GM18526 (cell line): Measurements from ENCODE around the gene ANKRD22.

Experiments
- POLR2A ChIP-seq: IDR thresholded peaks from 3 replicates; pipeline ENCODE4 v1.6.1; 2011; ENCODE audit not compliant: insufficient read length; ENCODE audit errors: extremely low read depth

Gene ANKRD22

GRCh38 chr10:88794731-88795130 is 56.9 kb downstream of the ANKRD22 start:
- no peak for TF ChIP-seq POLR2A

GRCh38 chr10:88793712-88794299 is 57.8 kb downstream of the ANKRD22 start:
- no peak for TF ChIP-seq POLR2A

DNA sequence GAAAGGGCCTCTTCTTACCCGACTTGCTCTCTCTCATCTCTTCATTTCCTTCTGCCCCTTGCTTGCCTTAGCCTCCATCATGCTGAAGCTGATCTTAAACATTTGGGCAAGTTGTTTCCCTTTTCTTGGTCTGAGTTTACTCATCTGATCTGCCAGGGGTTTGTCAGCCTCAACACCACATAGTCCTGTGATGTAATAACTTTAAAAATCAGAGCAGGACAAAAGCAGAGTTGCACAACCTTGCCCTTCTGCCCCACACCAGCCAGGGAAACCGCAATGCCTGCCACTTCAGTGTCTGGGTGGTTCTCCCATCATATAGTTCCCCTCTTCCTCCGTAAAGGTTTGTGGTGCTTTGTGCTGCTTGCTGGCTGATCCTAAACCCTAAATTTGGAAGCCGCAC is 59.0 kb downstream of the ANKRD22 start:
- TF ChIP-seq POLR2A, result no peak

DNA sequence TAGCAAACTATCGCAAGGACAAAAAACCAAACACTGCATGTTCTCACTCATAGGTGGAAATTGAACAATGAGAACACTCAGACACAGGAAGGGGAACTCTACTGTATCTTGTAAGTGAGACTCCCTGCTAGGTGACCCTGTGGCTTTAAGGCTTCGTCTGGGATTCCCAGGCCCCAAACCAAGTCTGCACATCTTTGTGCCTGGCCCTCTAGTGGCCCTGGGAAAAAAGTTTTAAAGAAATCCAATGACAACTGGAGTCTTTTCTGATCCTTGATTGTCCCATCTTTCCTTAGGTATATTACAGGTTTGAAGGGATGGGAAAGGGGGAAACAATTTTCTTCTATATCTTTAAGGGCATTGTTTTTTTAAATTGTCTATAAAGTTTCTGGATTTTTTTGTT is 59.7 kb downstream of the ANKRD22 start:
- no peak for TF ChIP-seq POLR2A

DNA sequence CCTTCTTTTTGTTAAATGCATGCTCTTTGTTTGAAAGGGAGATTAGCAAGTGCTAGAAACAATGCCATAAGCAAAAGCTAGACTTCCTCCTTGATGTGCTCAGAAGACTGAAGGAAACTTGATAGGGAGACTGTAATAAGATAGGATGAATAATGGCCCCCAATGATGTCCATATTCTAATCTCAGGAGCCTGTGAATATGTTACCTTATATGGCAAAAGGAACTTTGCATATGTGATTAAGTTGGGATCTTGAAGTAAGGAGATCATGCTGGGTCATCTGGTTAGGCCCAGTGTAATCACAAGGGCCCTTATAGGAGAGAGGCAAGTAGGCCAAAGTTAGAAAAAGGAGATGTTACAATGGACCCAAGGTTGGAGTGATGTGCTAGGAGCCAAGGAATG is 62.7 kb downstream of the ANKRD22 start:
- TF ChIP-seq POLR2A, result no peak

GRCh38 chr10:88787463-88787862 is 64.2 kb downstream of the ANKRD22 start:
- no peak for TF ChIP-seq POLR2A

- TF ChIP-seq POLR2A, result no peak
Observed at GRCh38 chr10:88786032-88786770, 65.4 kb downstream of the ANKRD22 start.

GRCh38 chr10:88783724-88784123 is 67.9 kb downstream of the ANKRD22 start:
- no peak for TF ChIP-seq POLR2A

GRCh38 chr10:88782222-88782621 is 69.4 kb downstream of the ANKRD22 start:
- TF ChIP-seq POLR2A, result no peak

GRCh38 chr10:88781206-88781605 is 70.4 kb downstream of the ANKRD22 start:
- TF ChIP-seq POLR2A, result no peak
